CD14-positive monocyte (primary cell): ENCODE results near the gene TEF. TPM values are rescaled to one million over a fixed set of nuclear protein-coding genes. Genes with fewer than 3 reads are reported as not detected.

ENCODE experiments used
- DNase-seq, 3 donors: peaks; one replicate each; pipeline ENCODE4 v3.0.0-alpha.2; 2011 to 2022
- H2AFZ ChIP-seq: 2 replicates; pipeline ENCODE4 v1.6.0; 2012; ENCODE audit warnings: mild to moderate bottlenecking, low read depth, low read length, inconsistent platforms; ENCODE audit not compliant: insufficient read depth, poor library complexity, severe bottlenecking
- H3K27ac ChIP-seq, 2 donors: 1 replicate in 1 of 2; 2 replicates in 1 of 2; pipeline ENCODE4 v1.5.1; 2012 to 2013; ENCODE audit warnings: low read length in 2 of 2, control low read depth in 1 of 2, inconsistent platforms in 1 of 2, low read depth in 1 of 2, mild to moderate bottlenecking in 1 of 2
- H3K27me3 ChIP-seq, 2 donors: one replicate each; pipeline versions ENCODE4 v1.6.0 to v1.6.1; 2011 to 2013; ENCODE audit warnings: low read length in 2 of 2; ENCODE audit not compliant: control insufficient read depth in 2 of 2, insufficient read depth in 2 of 2
- H3K36me3 ChIP-seq, 2 donors: replicated peaks in 1 of 2; 1 replicate in 1 of 2; 2 replicates in 1 of 2; pipeline versions ENCODE4 v1.5.1 to v1.6.1; 2012 to 2013; ENCODE audit warnings: low read length in 2 of 2, control low read depth in 1 of 2, inconsistent platforms in 1 of 2, mild to moderate bottlenecking in 1 of 2; ENCODE audit not compliant: insufficient read depth in 2 of 2, control insufficient read depth in 1 of 2
- H3K4me1 ChIP-seq, 2 donors: 1 replicate in 1 of 2; 2 replicates in 1 of 2; pipeline versions ENCODE4 v1.5.1 to v1.6.1; 2012 to 2013; ENCODE audit warnings: low read length in 2 of 2, control low read depth in 1 of 2, inconsistent platforms in 1 of 2, mild to moderate bottlenecking in 1 of 2, moderate library complexity in 1 of 2; ENCODE audit not compliant: insufficient read depth in 2 of 2, control insufficient read depth in 1 of 2
- H3K4me2 ChIP-seq: replicated peaks from 2 replicates; pipeline ENCODE3; 2012; ENCODE audit warnings: low read length, moderate library complexity, mild to moderate bottlenecking; ENCODE audit not compliant: poor library complexity, severe bottlenecking; ENCODE audit errors: extremely low read depth
- H3K4me3 ChIP-seq, 3 experiments: fragments of 200-600 bp in 1 of 3; sonication (generic) in 1 of 3; replicated peaks in 1 of 3; 1 replicate in 2 of 3; 2 replicates in 1 of 3; pipeline ENCODE4 v1.5.1; 2011 to 2013; ENCODE audit warnings: low read length in 3 of 3, mild to moderate bottlenecking in 3 of 3, control low read depth in 2 of 3, low read depth in 2 of 3, inconsistent platforms in 1 of 3, moderate library complexity in 1 of 3
- H3K79me2 ChIP-seq: 2 replicates; pipeline ENCODE4 v1.6.0; 2012; ENCODE audit warnings: mild to moderate bottlenecking, control low read depth, inconsistent platforms, low read length, moderate library complexity; ENCODE audit not compliant: insufficient read depth
- H3K9ac ChIP-seq: 2 replicates; pipeline ENCODE4 v1.6.0; 2017; ENCODE audit warnings: low read length, mild to moderate bottlenecking; ENCODE audit not compliant: insufficient read depth, poor library complexity, severe bottlenecking
- H3K9me3 ChIP-seq, 2 donors: replicated peaks in 1 of 2; 1 replicate in 1 of 2; 2 replicates in 1 of 2; pipeline versions ENCODE4 v1.5.1 to v1.6.1; 2012 to 2013; ENCODE audit warnings: low read length in 2 of 2, control low read depth in 1 of 2; ENCODE audit not compliant: control insufficient read depth in 1 of 2, insufficient read depth in 1 of 2
- H4K20me1 ChIP-seq: 2 replicates; pipeline ENCODE4 v1.6.0; 2012; ENCODE audit warnings: mild to moderate bottlenecking, low read length, control low read depth, moderate library complexity; ENCODE audit not compliant: insufficient read depth
- H3K27ac Mint-ChIP-seq, 7 donors: one replicate each; pipeline ENCODE4 v1.8.0; 2020; ENCODE audit warnings: mild to moderate bottlenecking in 7 of 7, mixed read lengths in 7 of 7, moderate library complexity in 6 of 7, inconsistent platforms in 2 of 7
- H3K27me3 Mint-ChIP-seq, 3 donors: one replicate each; pipeline ENCODE4 v1.8.0; 2021 to 2022; ENCODE audit warnings: low read depth in 3 of 3, mild to moderate bottlenecking in 3 of 3, mixed read lengths in 3 of 3, moderate library complexity in 3 of 3, inconsistent platforms in 1 of 3
- H3K36me3 Mint-ChIP-seq, 2 donors: one replicate each; pipeline ENCODE4 v1.8.0; 2020; ENCODE audit warnings: mixed read lengths in 2 of 2, inconsistent platforms in 1 of 2, mild to moderate bottlenecking in 1 of 2
- H3K4me1 Mint-ChIP-seq: one replicate; pipeline ENCODE4 v1.8.0; 2020; ENCODE audit warnings: mild to moderate bottlenecking, mixed read lengths
- H3K4me3 Mint-ChIP-seq, 2 donors: one replicate each; pipeline ENCODE4 v1.8.0; 2020; ENCODE audit warnings: mild to moderate bottlenecking in 2 of 2, mixed read lengths in 2 of 2, moderate library complexity in 1 of 2
- H3K9me3 Mint-ChIP-seq, 7 donors: one replicate each; pipeline ENCODE4 v1.8.0; 2020 to 2022; ENCODE audit warnings: mixed read lengths in 7 of 7, mild to moderate bottlenecking in 6 of 7, moderate library complexity in 6 of 7, inconsistent platforms in 2 of 7
- CTCF ChIP-seq: fragments of 200-600 bp; IDR thresholded peaks from one replicate; pipeline ENCODE4 v1.8.0; 2022; ENCODE audit warnings: antibody characterized with exemption, mild to moderate bottlenecking
- WGBS: methylation state at CpG from one replicate; pipeline ENCODE4 v1.1.5; 2013; ENCODE audit warnings: missing lambda C conversion rate; ENCODE audit not compliant: insufficient coverage; 5-methylcytosine and 5-hydroxymethylcytosine counted together
- intact Hi-C, 2 donors: fragments of 100-400 bp; cut with micrococcal nuclease; formaldehyde crosslinking; loops; one replicate each; pipeline versions ENCODE4 v1.15.0 to v1.15.1; 2023
- polyA plus RNA-seq, 3 donors: library from polyadenylated mRNA; depleted of rRNA in 1 of 3; unstranded in 2 of 3; stranded (reverse) in 1 of 3; fragments of 300-500 nt in 2 of 3; fragments of >200 nt in 1 of 3; fragmentation: Illumina TruSeq in 2 of 3; gene quantifications; 1 replicate in 2 of 3; 2 replicates in 1 of 3; pipeline ENCODE4 v1.2.3, GENCODE V29; 2012 to 2021

TEF gene
- polyA plus RNA-seq, 3 donors = 0.71 to 1.7 (median 1.1) TPM

- H3K36me3 ChIP-seq = peaks cover 91 to 96% of the 10 kb centered on the region in 2 donors
- H2AFZ ChIP-seq = no peak overlapping the region
- H3K4me3 ChIP-seq = no peak overlapping the region
- no peaks in the 10 kb centered on the region for H4K20me1 ChIP-seq
- Mint-ChIP-seq H3K9me3 (peaks cover 0 to 2% (median 0%) of the 10 kb centered on the region in 7 donors), H3K4me1 (no peaks in the 10 kb centered on the region), H3K4me3 (peak overlapping the region in 1 of 2 donors; percentile 20), H3K27ac (peak overlapping the region in 1 of 7 donors; percentile 56), H3K27me3 (peaks cover 0 to 3% (median 0%) of the 10 kb centered on the region in 3 donors), H3K36me3 (peaks cover 86 to 98% of the 10 kb centered on the region in 2 donors)
- intact Hi-C loops = no loop called here
- H3K27ac ChIP-seq = no peak overlapping the region
- H3K9ac ChIP-seq = no peak overlapping the region
- no peaks in the 10 kb centered on the region for H3K4me1 ChIP-seq
- H3K79me2 ChIP-seq = no peaks in the 10 kb centered on the region
- DNase-seq = no peak
- no peak overlapping the region for H3K4me2 ChIP-seq
- WGBS = 99% methylated on average over 20 of the region's 22 CpGs
- H3K27me3 ChIP-seq = no peaks in the 10 kb centered on the region
- TF ChIP-seq CTCF = no peak
- no peaks in the 10 kb centered on the region for H3K9me3 ChIP-seq
Measured at GRCh38 chr22:41348964-41349484, 32.7 kb upstream of the TEF start.

GRCh38 chr22:41350087-41350486, 31.7 kb upstream of the TEF start:
- no peak for TF ChIP-seq CTCF
- Mint-ChIP-seq H3K4me3 (no peak overlapping the region), H3K27ac (peak overlapping the region in 3 of 7 donors; percentile 5 to 33 (median 29)), H3K27me3 (peaks cover 0 to 1% (median 0%) of the 10 kb centered on the region in 3 donors), H3K9me3 (peaks cover 0 to 2% (median 0%) of the 10 kb centered on the region in 7 donors), H3K36me3 (peaks cover 86 to 96% of the 10 kb centered on the region in 2 donors), H3K4me1 (no peaks in the 10 kb centered on the region)
- Histone ChIP-seq H3K79me2 (no peaks in the 10 kb centered on the region), H3K36me3 (peaks cover 90 to 96% of the 10 kb centered on the region in 2 donors), H2AFZ (no peak overlapping the region), H4K20me1 (no peaks in the 10 kb centered on the region), H3K9ac (no peak overlapping the region), H3K27ac (no peak overlapping the region), H3K4me1 (no peaks in the 10 kb centered on the region), H3K9me3 (no peaks in the 10 kb centered on the region), H3K4me3 (no peak overlapping the region), H3K4me2 (no peak overlapping the region), H3K27me3 (no peaks in the 10 kb centered on the region)
- 96% methylated on average over 4 of the region's 4 CpGs for WGBS
- intact Hi-C loops = no loop called here
- DNase-seq = no peak
